Spleen (tissue), 11 donors: ENCODE measurements around the gene MSI2. TPM values are rescaled to one million over a fixed set of nuclear protein-coding genes. Genes with fewer than 3 reads are reported as not detected.

ENCODE experiments used
- DNase-seq: peaks from one replicate; pipeline ENCODE4 v3.0.0-alpha.2; 2020
- H3K27ac ChIP-seq, 8 donors: fragments of 200-600 bp; sonication (generic) in 7 of 8; 1 replicate in 4 of 8; 2 replicates in 4 of 8; pipeline versions ENCODE4 v1.5.0 to v1.8.0; 2016 to 2021; ENCODE audit warnings: inconsistent platforms in 4 of 8, mild to moderate bottlenecking in 4 of 8, moderate library complexity in 1 of 8
- H3K27me3 ChIP-seq, 7 donors: fragments of 200-600 bp; sonication (generic) in 6 of 7; replicated peaks in 1 of 7; 1 replicate in 4 of 7; 2 replicates in 3 of 7; pipeline versions ENCODE4 v1.5.0 to v1.8.0; 2016 to 2021; ENCODE audit warnings: inconsistent platforms in 3 of 7, mild to moderate bottlenecking in 1 of 7
- H3K36me3 ChIP-seq, 6 donors: fragments of 200-600 bp; sonication (generic) in 5 of 6; 1 replicate in 4 of 6; 2 replicates in 2 of 6; pipeline versions ENCODE4 v1.5.0 to v1.8.0; 2016 to 2021; ENCODE audit warnings: inconsistent platforms in 2 of 6
- H3K4me1 ChIP-seq, 6 donors: fragments of 200-600 bp; sonication (generic) in 5 of 6; 1 replicate in 3 of 6; 2 replicates in 3 of 6; pipeline versions ENCODE4 v1.5.0 to v1.8.0; 2016 to 2021; ENCODE audit warnings: inconsistent platforms in 3 of 6
- H3K4me3 ChIP-seq, 8 donors: fragments of 200-600 bp; sonication (generic) in 7 of 8; 1 replicate in 4 of 8; 2 replicates in 4 of 8; pipeline versions ENCODE4 v1.5.0 to v1.8.0; 2016 to 2021; ENCODE audit warnings: inconsistent platforms in 4 of 8, mild to moderate bottlenecking in 4 of 8, moderate library complexity in 2 of 8
- H3K9me3 ChIP-seq, 8 donors: fragments of 200-600 bp; sonication (generic) in 7 of 8; 1 replicate in 4 of 8; 2 replicates in 4 of 8; pipeline versions ENCODE4 v1.5.0 to v1.8.0; 2016 to 2021; ENCODE audit warnings: inconsistent platforms in 4 of 8
- CTCF ChIP-seq, 11 experiments: fragments of 200-600 bp in 7 of 11; fragments of 450-650 bp in 4 of 11; sonication (generic) in 4 of 11; IDR thresholded peaks in 8 of 11; conservative IDR thresholded peaks in 3 of 11; 1 replicate in 7 of 11; 2 replicates in 4 of 11; pipeline versions ENCODE4 v1.4.0 to v1.8.0; 2016 to 2021; ENCODE audit warnings: antibody characterized with exemption in 11 of 11, inconsistent platforms in 4 of 11, mild to moderate bottlenecking in 1 of 11
- POLR2A ChIP-seq, 3 donors: fragments of 450-650 bp; IDR thresholded peaks; one replicate each; pipeline ENCODE4 v1.5.1; 2017; ENCODE audit warnings: antibody characterized with exemption in 3 of 3, mild to moderate bottlenecking in 1 of 3
- POLR2AphosphoS5 ChIP-seq, 3 donors: sonication (generic); formaldehyde crosslinking; IDR thresholded peaks; one replicate each; pipeline ENCODE4 v1.5.1; 2017; ENCODE audit warnings: antibody characterized with exemption in 3 of 3
- WGBS, 5 donors: extraction: QIAGEN DNeasy Blood & Tissue Kit in 3 of 5; methylation state at CpG; one replicate each; pipeline versions ENCODE4 v1.1.5 to v1.1.7; 2013 to 2018; 5-methylcytosine and 5-hydroxymethylcytosine counted together
- intact Hi-C: fragments of 100-400 bp; cut with DNase I; formaldehyde crosslinking; loops from one replicate; pipeline ENCODE4 v1.15.0; 2023; ENCODE audit warnings: low total_unique reads
- polyA plus RNA-seq, 3 donors: library from polyadenylated mRNA; stranded (reverse); fragments of 200-250 nt; gene quantifications; one replicate each; pipeline ENCODE4 v1.2.1, GENCODE V29; 2013
- total RNA-seq, 7 donors: library from RNA; depleted of rRNA in 3 of 7; stranded (reverse); fragments of >200 nt in 3 of 7; fragmentation: NEBNext Ultra II Directional in 4 of 7; extraction: Animal tissue kit (Norgen Biotek cat#: 25700) in 4 of 7; gene quantifications; one replicate each; pipeline versions ENCODE4 v1.1.0 to v1.2.1, GENCODE V29; 2016 to 2021
- donor health status: healthy with polysubstance abuse.
- donor health status: DM: no; HTN: no; CAD: no; lungs with moderate emphysema.
- donor health status: DM: no; HTN: no; CAD: no.
- donor health status: Bipolar disorder and iron deficiency.
- donor health status: healthy.
- donor health status: DM: no; HTN: no; CAD: no.
- donor health status: DM: yes; HTN: yes; CAD: no.

MSI2 gene
- total and polyA plus RNA-seq, 10 donors, result 9.8 to 131 (median 64.7) TPM

DNA sequence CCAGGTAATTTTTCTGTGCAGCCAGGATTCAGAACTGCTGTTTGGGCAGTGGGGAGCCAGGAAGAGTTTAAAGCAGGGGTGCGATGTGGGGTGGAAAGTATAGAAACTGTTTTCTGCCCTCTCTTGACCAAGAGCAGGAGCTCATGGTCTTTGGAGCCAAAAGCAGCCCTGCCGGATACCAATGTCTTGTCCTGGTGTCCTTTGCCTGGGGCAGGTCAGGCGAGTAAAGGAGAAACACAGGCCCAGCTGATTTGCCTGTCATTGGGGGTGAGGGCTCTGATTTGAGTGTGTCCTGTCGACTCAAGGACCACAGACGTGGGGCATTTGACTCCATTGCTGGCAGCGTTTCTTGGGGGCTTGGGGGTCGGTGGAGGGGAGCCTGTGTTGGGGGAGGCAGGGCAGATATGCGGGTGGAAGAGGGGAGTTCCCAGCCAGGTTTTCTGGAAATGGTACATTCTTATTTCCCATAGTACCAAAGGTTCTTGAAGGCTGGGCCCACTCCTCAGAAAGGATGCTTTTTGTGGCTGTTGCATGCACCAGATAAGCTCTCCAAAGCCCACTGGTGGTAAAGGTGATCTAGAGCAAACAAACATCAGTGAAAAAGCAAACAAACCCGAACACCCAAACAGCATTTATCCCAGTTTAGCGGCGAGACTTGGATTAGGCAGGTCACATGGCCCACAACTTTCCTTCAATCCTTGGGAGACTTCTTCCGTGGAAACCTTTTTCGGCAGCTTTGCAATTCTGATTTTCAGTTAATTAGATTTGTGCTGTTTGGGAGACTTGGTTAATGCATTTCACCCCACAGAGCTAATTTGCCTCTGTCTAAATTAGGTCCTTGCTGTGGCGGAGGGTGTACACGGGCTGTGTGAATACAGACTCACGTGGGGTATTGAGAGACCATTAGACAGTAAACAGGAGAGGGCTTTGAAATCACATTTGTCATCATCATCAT, 59.0 kb downstream of the MSI2 start:
- 93 to 97% (median 94%) methylated on average over 16 of the region's 16 CpGs for WGBS, 5 donors
- Histone ChIP-seq H3K4me1 (peaks cover 0 to 16% (median 4%) of the 10 kb centered on the region in 6 donors), H3K27me3 (no peaks in the 10 kb centered on the region), H3K36me3 (peaks cover 0 to 35% (median 0%) of the 10 kb centered on the region in 6 donors), H3K4me3 (no peak overlapping the region), H3K9me3 (no peaks in the 10 kb centered on the region), H3K27ac (no peak overlapping the region)
- DNase-seq, result no peak
- intact Hi-C loops, result no loop called here
- TF ChIP-seq POLR2A (IDR thresholded peaks at IDR 0.05), result no peak
- no peak for TF ChIP-seq POLR2AphosphoS5 (IDR thresholded peaks at IDR 0.05)
- no peak for TF ChIP-seq CTCF (IDR thresholded peaks at IDR 0.05 in 8 of 11, conservative IDR thresholded peaks at IDR 0.05 in 3 of 11)

DNA sequence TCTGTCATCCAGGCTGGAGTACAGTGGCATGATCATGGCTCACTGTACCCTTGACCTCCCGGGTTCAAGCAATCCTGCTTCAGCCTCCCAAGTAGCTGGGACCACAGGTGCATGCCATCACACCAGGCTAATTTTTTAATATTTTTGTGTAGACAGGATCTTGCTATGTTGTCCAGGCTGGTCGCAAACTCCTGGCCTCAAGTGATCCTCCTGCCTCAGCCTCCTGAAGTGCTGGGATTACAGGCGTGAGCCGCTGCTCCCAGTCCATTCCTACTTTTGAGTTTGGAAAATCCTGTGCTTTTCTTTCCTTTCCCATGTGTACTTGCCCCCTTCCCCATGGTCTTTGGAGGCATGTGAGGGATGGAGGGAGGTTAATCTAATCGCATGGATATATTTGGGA, 60.0 kb downstream of the MSI2 start:
- intact Hi-C loops, result no loop called here
- DNase-seq, result no peak
- Histone ChIP-seq H3K4me3 (no peak overlapping the region), H3K9me3 (no peaks in the 10 kb centered on the region), H3K4me1 (peaks cover 0 to 16% (median 4%) of the 10 kb centered on the region in 6 donors), H3K36me3 (peaks cover 0 to 30% (median 0%) of the 10 kb centered on the region in 6 donors), H3K27ac (no peak overlapping the region), H3K27me3 (no peaks in the 10 kb centered on the region)
- TF ChIP-seq POLR2AphosphoS5 (IDR thresholded peaks at IDR 0.05) (no peak), POLR2A (IDR thresholded peaks at IDR 0.05) (no peak), CTCF (IDR thresholded peaks at IDR 0.05 in 8 of 11, conservative IDR thresholded peaks at IDR 0.05 in 3 of 11) (no peak)
- 95 to 99% (median 97%) methylated on average over 5 of the region's 5 CpGs for WGBS, 5 donors

DNA sequence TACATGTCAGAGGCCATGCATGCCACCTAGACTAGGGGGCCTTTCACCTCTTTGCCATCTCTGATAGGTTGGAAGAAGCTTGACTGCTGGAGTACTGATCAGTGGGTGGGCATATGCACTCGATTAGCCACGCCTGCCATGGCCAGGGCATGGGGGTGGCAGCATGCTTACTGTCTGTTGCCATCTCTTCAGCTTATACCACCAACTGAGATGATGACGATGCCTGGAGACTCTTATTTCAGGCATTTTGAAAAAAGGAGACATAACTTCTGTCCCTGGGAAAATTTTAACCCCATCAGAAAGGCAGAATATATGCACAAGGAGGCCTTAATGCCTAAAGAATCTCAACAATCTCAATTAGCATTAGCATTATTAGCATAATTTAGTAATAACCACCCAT, 60.8 kb downstream of the MSI2 start:
- Histone ChIP-seq H3K4me3 (no peak overlapping the region), H3K27ac (no peak overlapping the region), H3K27me3 (no peaks in the 10 kb centered on the region), H3K4me1 (peaks cover 0 to 11% (median 2%) of the 10 kb centered on the region in 6 donors), H3K9me3 (no peaks in the 10 kb centered on the region), H3K36me3 (peaks cover 0 to 31% (median 0%) of the 10 kb centered on the region in 6 donors)
- DNase-seq, result no peak
- TF ChIP-seq CTCF (IDR thresholded peaks at IDR 0.05 in 8 of 11, conservative IDR thresholded peaks at IDR 0.05 in 3 of 11), result no peak
- intact Hi-C loops, result no loop called here
- WGBS, 5 donors, result 93 to 100% (median 96%) methylated on average over 3 of the region's 3 CpGs

- no peak for DNase-seq
- Histone ChIP-seq H3K9me3 (no peaks in the 10 kb centered on the region), H3K36me3 (peaks cover 0 to 39% (median 1%) of the 10 kb centered on the region in 6 donors), H3K4me3 (no peak overlapping the region), H3K27ac (no peak overlapping the region), H3K27me3 (no peaks in the 10 kb centered on the region), H3K4me1 (no peaks in the 10 kb centered on the region)
- intact Hi-C loops, result no loop called here
- WGBS, 5 donors, result 91 to 96% (median 94%) methylated on average over 6 of the region's 6 CpGs
- no peak for TF ChIP-seq POLR2AphosphoS5 (IDR thresholded peaks at IDR 0.05)
- TF ChIP-seq POLR2A (IDR thresholded peaks at IDR 0.05), result no peak
- no peak for TF ChIP-seq CTCF (IDR thresholded peaks at IDR 0.05 in 8 of 11, conservative IDR thresholded peaks at IDR 0.05 in 3 of 11)
Measured at GRCh38 chr17:57318913-57319312, 62.6 kb downstream of the MSI2 start.
